ENCODE data around the gene IQGAP3.

- TF ChIP-seq CTCF (IDR thresholded peaks at IDR 0.05) = no peak
- TF ChIP-seq POLR2A (IDR thresholded peaks at IDR 0.05) = no peak
Observed at GRCh38 chr1:156544592-156545102, 27.7 kb downstream of the IQGAP3 start.

Data from uterus (tissue), 2 donors.